SK-N-SH treated with all-trans-retinoic acid at 6 μM for 48 hours (cell line): Measurements from ENCODE around the gene PSMB10.

Source experiments
- ATAC-seq: fragments of 200-7000 bp; cut with Tn5 transposase; 3 replicates; pipeline ENCODE4 v1.9.1; 2020; ENCODE audit warnings: mild to moderate bottlenecking, moderate library complexity
- ARNTL ChIP-seq: fragments of 450-650 bp; formaldehyde crosslinking; IDR thresholded peaks from 2 replicates; pipeline ENCODE4 v1.5.0; 2020; ENCODE audit warnings: low read depth, mild to moderate bottlenecking, moderate library complexity, borderline replicate concordance
- BACH2 ChIP-seq: fragments of 250-450 bp; sonication (Bioruptor Pico); IDR thresholded peaks from 2 replicates; pipeline ENCODE4 v1.9.0; 2021; ENCODE audit warnings: mild to moderate bottlenecking, borderline replicate concordance
- CSDC2 ChIP-seq: fragments of 250-450 bp; sonication (Bioruptor Pico); IDR thresholded peaks from 2 replicates; pipeline ENCODE4 v1.5.0; 2020; ENCODE audit warnings: mild to moderate bottlenecking, moderate library complexity
- ESRRG ChIP-seq: fragments of 250-450 bp; sonication (Bioruptor Pico); IDR thresholded peaks from 2 replicates; pipeline ENCODE4 v1.6.1; 2021; ENCODE audit warnings: mild to moderate bottlenecking
- GLIS3 ChIP-seq: fragments of 250-450 bp; sonication (Bioruptor Pico); IDR thresholded peaks from 2 replicates; pipeline ENCODE4 v1.5.0; 2020; ENCODE audit warnings: mild to moderate bottlenecking, moderate library complexity
- ISL1 ChIP-seq: fragments of 250-450 bp; sonication (Bioruptor Pico); IDR thresholded peaks from 2 replicates; pipeline ENCODE4 v2.1.2; 2022; ENCODE audit warnings: mild to moderate bottlenecking, moderate library complexity
- OSR1 ChIP-seq: fragments of 250-450 bp; sonication (Bioruptor Pico); IDR thresholded peaks from 2 replicates; pipeline ENCODE4 v1.8.0; 2022; ENCODE audit warnings: moderate library complexity, mild to moderate bottlenecking, inconsistent platforms
- PATZ1 ChIP-seq: fragments of 250-450 bp; sonication (Bioruptor Pico); IDR thresholded peaks from 2 replicates; pipeline ENCODE4 v1.8.0; 2020; ENCODE audit warnings: mild to moderate bottlenecking, moderate library complexity, borderline replicate concordance
- PPARA ChIP-seq: fragments of 250-450 bp; sonication (Bioruptor Pico); IDR thresholded peaks from 2 replicates; pipeline ENCODE4 v1.5.0; 2020; ENCODE audit warnings: mild to moderate bottlenecking, borderline replicate concordance
- RARB ChIP-seq: fragments of 250-450 bp; sonication (Bioruptor Pico); IDR thresholded peaks from 2 replicates; pipeline ENCODE4 v1.8.0; 2021; ENCODE audit warnings: mild to moderate bottlenecking, moderate library complexity
- SNAI2 ChIP-seq: fragments of 250-450 bp; sonication (Bioruptor Pico); IDR thresholded peaks from 2 replicates; pipeline ENCODE4 v1.5.0; 2020; ENCODE audit warnings: mild to moderate bottlenecking, moderate library complexity
- TCF4 ChIP-seq: fragments of 250-450 bp; sonication (Bioruptor Pico); IDR thresholded peaks from 2 replicates; pipeline ENCODE4 v1.8.0; 2021; ENCODE audit warnings: mild to moderate bottlenecking, moderate library complexity, borderline replicate concordance
- TOX ChIP-seq: fragments of 250-450 bp; sonication (Bioruptor Pico); IDR thresholded peaks from 2 replicates; pipeline ENCODE4 v1.8.0; 2021; ENCODE audit warnings: mild to moderate bottlenecking, moderate library complexity, borderline replicate concordance
- ZC3H10 ChIP-seq: fragments of 250-450 bp; sonication (Bioruptor Pico); IDR thresholded peaks from 2 replicates; pipeline ENCODE4 v1.5.1; 2021; ENCODE audit warnings: mild to moderate bottlenecking, moderate library complexity
- ZFP3 ChIP-seq: fragments of 250-450 bp; sonication (Bioruptor Pico); IDR thresholded peaks from 2 replicates; pipeline ENCODE4 v1.5.0; 2020; ENCODE audit warnings: mild to moderate bottlenecking, moderate library complexity
- ZNF565 ChIP-seq: fragments of 450-650 bp; formaldehyde crosslinking; conservative IDR thresholded peaks from 2 replicates; pipeline ENCODE4 v1.5.0; 2020; ENCODE audit warnings: low read depth, mild to moderate bottlenecking, moderate library complexity
- ZNF70 ChIP-seq: fragments of 450-650 bp; formaldehyde crosslinking; IDR thresholded peaks from 2 replicates; pipeline ENCODE4 v1.5.0; 2020; ENCODE audit warnings: mild to moderate bottlenecking, moderate library complexity
- ZNF8 ChIP-seq: fragments of 450-650 bp; formaldehyde crosslinking; IDR thresholded peaks from 2 replicates; pipeline ENCODE4 v1.5.0; 2020; ENCODE audit warnings: mild to moderate bottlenecking, moderate library complexity
- TF ChIP-seq, protein P1 (sequence below): fragments of 250-450 bp; sonication (Bioruptor Pico); IDR thresholded peaks from 2 replicates; pipeline ENCODE4 v1.5.1; 2020; ENCODE audit warnings: low read depth, mild to moderate bottlenecking, moderate library complexity
- TF ChIP-seq, protein P2 (sequence below): fragments of 250-450 bp; sonication (Bioruptor Pico); IDR thresholded peaks from 2 replicates; pipeline ENCODE4 v1.5.1; 2021; ENCODE audit warnings: mild to moderate bottlenecking, moderate library complexity
- TF ChIP-seq, protein P3 (sequence below): fragments of 250-450 bp; sonication (Bioruptor Pico); IDR thresholded peaks from 2 replicates; pipeline ENCODE4 v1.8.0; 2021; ENCODE audit warnings: low read depth, mild to moderate bottlenecking, moderate library complexity, borderline replicate concordance
- TF ChIP-seq, protein P4 (sequence below): fragments of 250-450 bp; sonication (Bioruptor Pico); IDR thresholded peaks from 2 replicates; pipeline ENCODE4 v1.5.0; 2020; ENCODE audit warnings: mild to moderate bottlenecking, moderate library complexity

PSMB10 gene

DNA sequence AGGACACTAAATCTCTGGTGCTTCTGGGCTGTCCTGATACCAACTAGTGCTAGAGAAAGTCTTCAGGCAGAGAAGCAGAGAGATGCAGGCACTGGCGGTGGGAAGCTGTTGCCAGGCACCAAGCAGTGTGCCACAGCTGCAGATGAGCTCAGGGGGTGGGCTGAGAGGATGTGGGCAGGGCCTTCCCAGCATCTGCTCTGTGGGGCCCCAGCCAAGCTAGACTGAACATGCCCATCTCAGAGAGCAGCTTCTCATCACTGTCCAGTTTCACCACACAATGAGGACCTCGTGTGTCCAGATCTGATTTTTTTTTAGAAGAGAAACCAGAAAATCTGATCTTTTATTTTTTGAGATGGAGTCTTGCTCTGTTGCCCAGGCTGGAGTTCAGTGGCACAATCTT is 26.5 kb downstream of the PSMB10 start:
- peak; percentile 88 for ATAC-seq
- no peak for TF ChIP-seq ARNTL (CRISPR knock-in tag)
- TF ChIP-seq, protein P1, sequence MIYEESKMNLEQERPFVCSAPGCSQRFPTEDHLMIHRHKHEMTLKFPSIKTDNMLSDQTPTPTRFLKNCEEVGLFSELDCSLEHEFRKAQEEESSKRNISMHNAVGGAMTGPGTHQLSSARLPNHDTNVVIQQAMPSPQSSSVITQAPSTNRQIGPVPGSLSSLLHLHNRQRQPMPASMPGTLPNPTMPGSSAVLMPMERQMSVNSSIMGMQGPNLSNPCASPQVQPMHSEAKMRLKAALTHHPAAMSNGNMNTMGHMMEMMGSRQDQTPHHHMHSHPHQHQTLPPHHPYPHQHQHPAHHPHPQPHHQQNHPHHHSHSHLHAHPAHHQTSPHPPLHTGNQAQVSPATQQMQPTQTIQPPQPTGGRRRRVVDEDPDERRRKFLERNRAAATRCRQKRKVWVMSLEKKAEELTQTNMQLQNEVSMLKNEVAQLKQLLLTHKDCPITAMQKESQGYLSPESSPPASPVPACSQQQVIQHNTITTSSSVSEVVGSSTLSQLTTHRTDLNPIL (CRISPR knock-in tag): no peak
- no peak for TF ChIP-seq BACH2 (CRISPR knock-in tag)
- no peak for TF ChIP-seq PPARA
- no peak for TF ChIP-seq ZC3H10 (CRISPR knock-in tag)
- TF ChIP-seq TOX (CRISPR knock-in tag): no peak
- TF ChIP-seq SNAI2 (CRISPR knock-in tag): no peak
- TF ChIP-seq, protein P2, sequence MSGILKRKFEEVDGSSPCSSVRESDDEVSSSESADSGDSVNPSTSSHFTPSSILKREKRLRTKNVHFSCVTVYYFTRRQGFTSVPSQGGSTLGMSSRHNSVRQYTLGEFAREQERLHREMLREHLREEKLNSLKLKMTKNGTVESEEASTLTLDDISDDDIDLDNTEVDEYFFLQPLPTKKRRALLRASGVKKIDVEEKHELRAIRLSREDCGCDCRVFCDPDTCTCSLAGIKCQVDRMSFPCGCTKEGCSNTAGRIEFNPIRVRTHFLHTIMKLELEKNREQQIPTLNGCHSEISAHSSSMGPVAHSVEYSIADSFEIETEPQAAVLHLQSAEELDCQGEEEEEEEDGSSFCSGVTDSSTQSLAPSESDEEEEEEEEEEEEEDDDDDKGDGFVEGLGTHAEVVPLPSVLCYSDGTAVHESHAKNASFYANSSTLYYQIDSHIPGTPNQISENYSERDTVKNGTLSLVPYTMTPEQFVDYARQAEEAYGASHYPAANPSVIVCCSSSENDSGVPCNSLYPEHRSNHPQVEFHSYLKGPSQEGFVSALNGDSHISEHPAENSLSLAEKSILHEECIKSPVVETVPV (CRISPR knock-in tag): no peak
- no peak for TF ChIP-seq CSDC2 (CRISPR knock-in tag)
- no peak for TF ChIP-seq TCF4 (CRISPR knock-in tag)
- TF ChIP-seq PATZ1 (CRISPR knock-in tag): no peak
- TF ChIP-seq, protein P3, sequence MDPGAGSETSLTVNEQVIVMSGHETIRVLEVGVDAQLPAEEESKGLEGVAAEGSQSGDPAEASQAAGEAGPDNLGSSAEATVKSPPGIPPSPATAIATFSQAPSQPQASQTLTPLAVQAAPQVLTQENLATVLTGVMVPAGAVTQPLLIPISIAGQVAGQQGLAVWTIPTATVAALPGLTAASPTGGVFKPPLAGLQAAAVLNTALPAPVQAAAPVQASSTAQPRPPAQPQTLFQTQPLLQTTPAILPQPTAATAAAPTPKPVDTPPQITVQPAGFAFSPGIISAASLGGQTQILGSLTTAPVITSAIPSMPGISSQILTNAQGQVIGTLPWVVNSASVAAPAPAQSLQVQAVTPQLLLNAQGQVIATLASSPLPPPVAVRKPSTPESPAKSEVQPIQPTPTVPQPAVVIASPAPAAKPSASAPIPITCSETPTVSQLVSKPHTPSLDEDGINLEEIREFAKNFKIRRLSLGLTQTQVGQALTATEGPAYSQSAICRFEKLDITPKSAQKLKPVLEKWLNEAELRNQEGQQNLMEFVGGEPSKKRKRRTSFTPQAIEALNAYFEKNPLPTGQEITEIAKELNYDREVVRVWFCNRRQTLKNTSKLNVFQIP (CRISPR knock-in tag): no peak
- no peak for TF ChIP-seq RARB (CRISPR knock-in tag)
- TF ChIP-seq ESRRG (CRISPR knock-in tag): no peak
- no peak for TF ChIP-seq ZNF8

GRCh38 chr16:67909056-67909742 is 27.5 kb downstream of the PSMB10 start:
- TF ChIP-seq ZFP3 (CRISPR knock-in tag): no peak
- no peak for TF ChIP-seq GLIS3
- TF ChIP-seq ZNF70 (CRISPR knock-in tag): no peak
- no peak for TF ChIP-seq TOX (CRISPR knock-in tag)
- TF ChIP-seq, protein P4, sequence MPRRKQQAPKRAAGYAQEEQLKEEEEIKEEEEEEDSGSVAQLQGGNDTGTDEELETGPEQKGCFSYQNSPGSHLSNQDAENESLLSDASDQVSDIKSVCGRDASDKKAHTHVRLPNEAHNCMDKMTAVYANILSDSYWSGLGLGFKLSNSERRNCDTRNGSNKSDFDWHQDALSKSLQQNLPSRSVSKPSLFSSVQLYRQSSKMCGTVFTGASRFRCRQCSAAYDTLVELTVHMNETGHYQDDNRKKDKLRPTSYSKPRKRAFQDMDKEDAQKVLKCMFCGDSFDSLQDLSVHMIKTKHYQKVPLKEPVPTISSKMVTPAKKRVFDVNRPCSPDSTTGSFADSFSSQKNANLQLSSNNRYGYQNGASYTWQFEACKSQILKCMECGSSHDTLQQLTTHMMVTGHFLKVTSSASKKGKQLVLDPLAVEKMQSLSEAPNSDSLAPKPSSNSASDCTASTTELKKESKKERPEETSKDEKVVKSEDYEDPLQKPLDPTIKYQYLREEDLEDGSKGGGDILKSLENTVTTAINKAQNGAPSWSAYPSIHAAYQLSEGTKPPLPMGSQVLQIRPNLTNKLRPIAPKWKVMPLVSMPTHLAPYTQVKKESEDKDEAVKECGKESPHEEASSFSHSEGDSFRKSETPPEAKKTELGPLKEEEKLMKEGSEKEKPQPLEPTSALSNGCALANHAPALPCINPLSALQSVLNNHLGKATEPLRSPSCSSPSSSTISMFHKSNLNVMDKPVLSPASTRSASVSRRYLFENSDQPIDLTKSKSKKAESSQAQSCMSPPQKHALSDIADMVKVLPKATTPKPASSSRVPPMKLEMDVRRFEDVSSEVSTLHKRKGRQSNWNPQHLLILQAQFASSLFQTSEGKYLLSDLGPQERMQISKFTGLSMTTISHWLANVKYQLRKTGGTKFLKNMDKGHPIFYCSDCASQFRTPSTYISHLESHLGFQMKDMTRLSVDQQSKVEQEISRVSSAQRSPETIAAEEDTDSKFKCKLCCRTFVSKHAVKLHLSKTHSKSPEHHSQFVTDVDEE (CRISPR knock-in tag): no peak
- no peak for TF ChIP-seq TCF4 (CRISPR knock-in tag)
- TF ChIP-seq ZNF8: no peak
- TF ChIP-seq, protein P2 (CRISPR knock-in tag): no peak
- no peak for TF ChIP-seq ISL1 (CRISPR knock-in tag)
- TF ChIP-seq, protein P3 (CRISPR knock-in tag): no peak
- TF ChIP-seq ARNTL (CRISPR knock-in tag): no peak
- TF ChIP-seq BACH2 (CRISPR knock-in tag): no peak
- TF ChIP-seq, protein P1 (CRISPR knock-in tag): no peak
- no peak for TF ChIP-seq SNAI2 (CRISPR knock-in tag)
- no peak for TF ChIP-seq OSR1
- no peak for TF ChIP-seq CSDC2 (CRISPR knock-in tag)
- no peak for TF ChIP-seq ZNF565 (CRISPR knock-in tag)
- ATAC-seq: no peak
